HG03558 (cell line): ENCODE results near the gene KRTAP5-5.
A peak's percentile ranks its signal among the peaks of the same experiment; 100 is the strongest.
"Not testable (repeated sequence)": the region's sequence is repeated elsewhere in the genome, so short reads cannot be mapped to it uniquely, and the experiment has no call there.

ENCODE experiments used
- ATAC-seq: cut with Tn5 transposase; IDR thresholded peaks from one replicate; pipeline ENCODE4 v1.9.1; 2021; ENCODE audit warnings: moderate number of reproducible peaks; ENCODE audit not compliant: unreplicated experiment; ENCODE audit errors: extremely low read depth

Gene KRTAP5-5

GRCh38 chr11:1605923-1606322 lies 23.7 kb upstream of the KRTAP5-5 start:
- peak; percentile 82 for ATAC-seq

DNA sequence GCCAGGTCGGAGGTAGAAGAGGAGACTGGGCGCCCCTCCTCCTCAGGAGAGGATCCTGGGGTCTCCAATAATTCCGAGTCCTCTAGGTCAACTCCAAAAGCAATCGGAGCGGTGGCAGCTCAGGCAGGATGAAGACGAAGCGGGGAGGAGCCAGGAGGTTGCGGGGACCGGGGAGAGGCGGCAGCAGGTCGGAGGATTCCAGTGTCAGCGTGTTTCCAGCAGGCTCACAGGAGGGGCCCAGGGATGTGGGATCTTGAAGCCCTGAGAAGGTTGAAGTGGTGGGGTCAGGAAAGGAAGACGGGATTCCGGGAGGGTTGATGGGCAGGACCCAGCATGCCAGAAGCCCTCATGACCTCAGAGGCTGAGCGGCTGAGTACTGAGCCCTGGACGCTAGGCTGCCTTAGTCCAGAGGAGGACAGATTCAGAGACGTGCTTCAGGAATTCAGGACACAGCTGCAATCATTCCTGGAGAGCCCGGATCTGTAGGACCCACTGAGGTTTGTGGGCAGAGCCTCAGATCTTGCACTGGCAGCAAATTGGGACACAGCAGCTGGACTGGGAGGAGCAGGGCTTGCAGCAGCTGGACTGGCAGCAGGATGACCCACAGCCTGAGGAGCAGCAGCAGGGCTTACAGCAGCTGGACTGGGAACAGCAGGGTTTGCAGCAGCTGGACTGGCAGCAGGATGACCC lies 22.3 kb upstream of the KRTAP5-5 start:
- ATAC-seq, result not testable (repeated sequence)

GRCh38 chr11:1607901-1608300 lies 21.7 kb upstream of the KRTAP5-5 start:
- ATAC-seq, result not testable (repeated sequence)

GRCh38 chr11:1608363-1608762 lies 21.2 kb upstream of the KRTAP5-5 start, which contains the start of gene KRTAP5-3:
KRTAP5-3 (minus strand) TSS chr11:1608463; CDS start chr11:1608385, 78 bp downstream.
- no peak for ATAC-seq

DNA sequence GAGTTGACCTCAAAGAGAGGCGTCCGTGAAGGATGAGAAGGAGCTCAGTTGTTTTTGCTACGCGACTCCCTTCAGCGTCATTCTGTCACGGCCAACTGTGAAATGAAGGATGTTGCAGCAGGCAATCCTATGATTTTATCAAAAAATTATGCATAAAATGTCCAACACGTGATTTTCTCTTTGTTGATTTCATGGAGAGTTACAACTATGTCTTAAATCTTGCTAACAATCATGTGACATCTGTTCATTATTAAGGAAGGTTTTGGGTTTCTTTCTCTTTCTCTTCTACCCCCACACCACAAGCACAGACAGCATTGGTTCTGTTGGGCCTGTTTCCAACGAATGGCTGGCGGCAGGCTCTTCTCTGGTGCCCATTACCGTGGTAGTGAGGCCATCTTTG lies 11.3 kb upstream of the KRTAP5-5 start:
- no peak for ATAC-seq

GRCh38 chr11:1619449-1619848 lies 10.1 kb upstream of the KRTAP5-5 start:
- ATAC-seq, result no peak

DNA sequence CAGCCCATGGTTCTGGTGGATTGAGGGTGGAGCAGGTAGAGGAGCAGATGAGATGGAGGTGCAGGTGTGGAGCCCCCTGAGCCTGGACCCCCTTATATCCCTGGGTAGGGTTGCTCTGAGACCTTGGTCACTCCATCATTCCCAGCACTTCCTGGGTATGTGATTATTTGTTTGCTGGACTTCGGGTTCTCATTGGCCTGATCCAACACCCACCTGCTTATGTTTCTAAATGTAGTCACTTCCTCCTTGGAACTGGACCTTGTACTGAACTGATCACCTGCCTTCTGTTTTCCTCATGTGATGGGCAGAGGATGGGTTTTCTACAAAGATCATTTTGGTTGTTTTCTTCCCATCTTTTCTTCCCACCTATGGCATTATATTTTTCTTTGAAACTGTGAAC lies 7.5 kb upstream of the KRTAP5-5 start, which contains the start of gene KRTAP5-4:
TSS of gene KRTAP5-4 (minus strand) at position 53 of the 400 bp plus-strand sequence. CDS start at position 8, 45 bp downstream.
- ATAC-seq, result no peak

GRCh38 chr11:1623716-1624115 lies 5.9 kb upstream of the KRTAP5-5 start:
- no peak for ATAC-seq

DNA sequence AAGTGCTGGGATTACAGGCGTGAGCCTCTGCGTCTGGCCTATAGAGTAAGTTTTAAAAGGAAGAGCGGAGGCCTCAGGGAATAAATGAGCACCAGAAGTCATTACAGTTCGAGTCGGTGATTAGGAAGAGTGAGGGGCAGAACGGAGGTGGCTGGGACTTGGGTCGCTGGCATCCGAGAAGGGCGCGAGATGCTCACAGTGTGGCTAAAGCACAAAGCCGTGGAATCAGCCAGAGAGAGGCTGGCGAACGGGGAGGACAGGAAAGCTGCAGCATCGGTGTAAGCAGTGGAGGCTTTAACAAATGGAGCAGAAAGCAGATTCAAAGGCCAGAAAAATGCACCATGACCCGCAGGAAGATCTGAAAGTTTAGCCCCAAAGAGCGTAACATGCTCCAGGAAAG lies 5.0 kb upstream of the KRTAP5-5 start:
- no peak for ATAC-seq

DNA sequence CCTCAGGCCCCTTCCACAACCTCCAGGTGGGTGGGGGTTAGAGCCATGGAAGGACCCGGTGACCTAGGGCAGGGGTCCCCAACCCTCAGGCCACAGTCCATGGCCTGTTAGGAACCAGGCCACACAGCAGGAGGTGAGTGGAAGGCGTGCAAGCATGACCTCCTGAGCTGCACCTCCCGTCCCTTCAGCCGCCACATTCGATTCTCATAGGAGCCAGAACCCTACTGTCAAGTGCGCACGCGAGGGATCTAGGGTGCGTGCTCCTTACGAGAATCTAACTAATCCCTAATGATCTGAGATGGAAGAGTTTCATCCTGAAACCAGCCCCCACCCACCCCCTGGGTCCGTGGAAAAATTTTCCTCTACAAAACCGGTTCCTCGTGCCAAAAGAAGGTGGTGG lies 4.0 kb upstream of the KRTAP5-5 start:
- ATAC-seq, result no peak

DNA sequence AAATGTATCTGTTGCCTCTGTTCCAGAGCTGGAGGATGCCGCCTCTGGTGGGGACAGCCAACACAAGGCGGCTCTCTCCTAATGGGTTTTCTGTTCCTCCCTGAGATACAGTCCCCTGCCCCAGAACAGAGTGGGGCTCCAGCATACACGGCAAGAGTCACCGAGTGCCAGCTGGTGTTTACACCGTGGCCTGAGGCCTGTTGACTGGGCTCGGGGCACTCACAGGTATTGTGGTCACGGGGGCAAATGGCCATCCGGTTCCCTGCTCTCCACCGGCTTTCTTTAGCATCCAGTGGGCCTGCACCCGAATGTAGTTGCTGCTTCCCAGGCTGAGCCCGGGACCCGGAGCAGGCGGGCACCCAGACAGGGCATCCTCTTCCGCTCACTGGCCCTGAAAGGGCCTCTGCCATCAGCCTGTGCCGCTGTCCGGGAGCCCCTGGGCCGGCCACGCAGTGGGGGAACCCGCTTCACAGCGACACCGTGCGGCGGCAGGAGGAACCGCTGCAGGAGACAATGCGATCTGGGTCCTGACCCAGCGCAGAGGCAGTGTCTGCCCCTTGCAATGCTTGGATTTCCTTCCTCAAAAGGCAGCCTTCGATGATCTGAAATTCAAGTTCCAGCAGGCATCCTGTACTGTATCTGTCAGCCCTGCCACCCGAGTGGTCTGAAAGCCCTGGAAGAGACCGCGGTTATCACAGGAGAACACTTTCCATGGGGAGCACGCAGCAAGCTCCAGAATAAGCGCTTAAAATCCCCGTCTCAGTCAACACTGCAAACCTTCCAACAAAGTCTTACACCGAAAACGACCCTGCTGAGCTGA lies 859 bp upstream of the KRTAP5-5 start:
- no peak for ATAC-seq

DNA sequence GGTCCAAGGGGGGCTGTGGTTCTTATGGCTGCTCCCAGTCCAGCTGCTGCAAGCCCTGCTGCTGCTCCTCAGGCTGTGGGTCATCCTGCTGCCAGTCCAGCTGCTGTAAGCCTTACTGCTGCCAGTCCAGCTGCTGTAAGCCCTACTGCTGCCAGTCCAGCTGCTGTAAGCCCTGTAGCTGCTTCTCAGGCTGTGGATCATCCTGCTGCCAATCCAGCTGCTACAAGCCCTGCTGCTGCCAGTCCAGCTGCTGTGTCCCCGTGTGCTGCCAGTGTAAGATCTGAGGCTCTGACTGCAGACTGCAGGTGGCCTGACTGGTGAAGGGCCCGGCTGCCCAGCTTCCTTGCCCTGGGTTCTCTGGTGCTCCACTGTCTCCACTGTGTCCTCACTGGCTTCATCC lies 696 bp downstream of the KRTAP5-5 start:
- ATAC-seq, result no peak

- no peak for ATAC-seq
These were observed 1.5 kb downstream of the KRTAP5-5 start for GRCh38 chr11:1631066-1631568.

DNA sequence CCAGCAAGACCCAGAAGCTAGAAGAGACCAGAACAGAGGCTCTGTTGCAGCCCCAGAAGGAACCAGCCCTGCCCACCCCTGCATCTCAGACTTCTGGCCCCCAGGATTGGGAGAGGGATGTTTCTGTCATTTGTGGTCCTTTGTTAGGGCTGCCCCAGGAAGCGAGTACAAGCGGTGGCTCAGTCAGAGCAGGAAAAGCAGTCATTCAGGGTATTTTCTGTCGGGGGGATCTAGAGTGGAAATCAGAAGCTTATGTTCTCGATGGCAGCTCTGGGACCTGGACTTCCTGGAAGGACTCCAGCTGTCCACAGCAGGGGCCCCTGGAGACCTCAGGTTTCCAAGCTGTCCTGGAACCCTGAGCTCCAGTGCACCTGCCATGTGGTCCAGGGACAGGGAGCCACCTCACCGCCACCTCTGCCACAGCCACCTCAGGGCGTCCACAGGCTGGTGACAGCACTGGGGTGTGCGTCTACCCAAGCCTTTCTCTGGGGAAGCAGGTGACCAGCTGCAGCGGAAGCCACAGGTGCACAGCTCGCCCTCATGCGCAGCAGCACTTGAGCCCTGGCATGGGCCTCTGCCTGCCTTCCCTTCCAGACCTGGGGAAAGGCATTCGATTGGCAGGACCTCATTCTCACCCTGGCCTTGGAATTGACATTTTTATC lies 2.6 kb downstream of the KRTAP5-5 start:
- ATAC-seq, result no peak

DNA sequence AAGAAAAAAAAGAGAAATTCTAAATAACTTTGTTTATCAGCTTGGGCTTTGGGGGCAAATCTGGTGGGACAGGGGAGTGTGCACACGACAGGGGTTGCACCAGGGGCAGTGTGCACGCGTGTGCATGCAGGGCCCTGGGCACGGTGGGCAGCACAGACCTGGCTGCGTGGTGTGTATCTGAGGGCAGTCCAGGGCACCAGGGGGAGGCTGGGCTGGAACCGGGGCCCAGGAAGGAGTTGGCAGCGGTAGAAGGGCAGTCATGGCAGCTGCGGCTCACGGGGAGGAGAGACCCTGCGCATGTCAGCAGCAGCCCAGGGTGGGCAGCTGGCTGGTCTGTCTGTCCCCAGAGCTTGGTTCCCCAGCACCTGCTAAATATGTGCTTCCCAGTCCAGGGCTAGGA lies 4.3 kb downstream of the KRTAP5-5 start:
- ATAC-seq, result no peak

DNA sequence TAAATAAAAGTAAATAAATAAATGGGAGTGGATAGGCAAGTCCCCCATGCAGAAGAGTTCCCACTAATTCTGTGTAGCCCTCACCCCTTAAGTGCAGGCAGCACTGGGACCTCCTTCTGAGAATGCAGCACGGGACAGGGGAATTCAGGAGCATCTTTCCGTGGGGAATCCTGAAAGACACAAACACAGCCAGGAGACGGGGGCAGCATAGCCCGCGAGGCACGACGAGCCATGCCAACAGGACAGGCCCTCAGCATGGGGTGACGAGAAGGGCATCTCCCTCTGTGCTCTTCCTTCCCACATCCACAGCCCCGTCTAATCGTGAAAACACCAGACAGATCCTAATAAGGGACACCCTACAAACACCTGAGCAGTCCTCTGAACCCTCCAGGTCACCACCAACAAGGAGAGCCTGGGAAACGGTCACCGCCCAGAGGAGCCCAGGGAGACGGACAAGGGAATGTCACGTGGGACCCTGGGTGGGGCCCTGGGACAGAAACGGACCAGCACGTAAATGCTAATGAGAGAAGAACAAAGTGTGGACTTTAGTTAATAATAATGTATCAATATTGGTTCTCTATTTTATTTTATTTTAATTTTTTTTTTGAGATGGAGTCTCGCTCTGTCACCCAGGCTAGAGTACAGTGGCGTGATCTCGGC lies 6.8 kb downstream of the KRTAP5-5 start:
- no peak for ATAC-seq

- ATAC-seq, result no peak
These were observed 8.1 kb downstream of the KRTAP5-5 start for GRCh38 chr11:1637628-1638027.

GRCh38 chr11:1638344-1638743 lies 8.8 kb downstream of the KRTAP5-5 start:
- ATAC-seq, result no peak

- ATAC-seq, result no peak
These were observed 9.6 kb downstream of the KRTAP5-5 start for GRCh38 chr11:1639102-1639620.

GRCh38 chr11:1639666-1640065 lies 10.1 kb downstream of the KRTAP5-5 start:
- no peak for ATAC-seq
